Measurements from ENCODE around the gene ELAVL3.
"Not testable (repeated sequence)": the region's sequence is repeated elsewhere in the genome, so short reads cannot be mapped to it uniquely, and the experiment has no call there.

DNA sequence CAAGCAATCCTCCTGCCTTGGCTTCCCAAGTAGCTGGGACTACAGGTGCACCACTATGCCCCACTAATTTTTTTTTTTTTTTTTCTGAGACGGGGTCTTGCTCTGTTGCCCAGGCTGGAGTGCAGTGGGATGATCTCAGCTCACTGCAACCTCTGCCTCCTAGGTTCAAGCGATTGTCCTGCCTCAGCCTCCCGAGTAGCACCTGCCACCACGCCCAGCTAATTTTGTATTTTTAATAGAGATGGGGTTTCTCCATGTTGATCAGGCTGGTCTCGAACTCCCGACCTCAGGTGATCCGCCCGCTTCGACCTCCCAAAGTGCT, 25.7 kb downstream of the ELAVL3 start:
- not testable (repeated sequence) for TF ChIP-seq POLR2A (IDR thresholded peaks at IDR 0.05)
- TF ChIP-seq, protein P1, sequence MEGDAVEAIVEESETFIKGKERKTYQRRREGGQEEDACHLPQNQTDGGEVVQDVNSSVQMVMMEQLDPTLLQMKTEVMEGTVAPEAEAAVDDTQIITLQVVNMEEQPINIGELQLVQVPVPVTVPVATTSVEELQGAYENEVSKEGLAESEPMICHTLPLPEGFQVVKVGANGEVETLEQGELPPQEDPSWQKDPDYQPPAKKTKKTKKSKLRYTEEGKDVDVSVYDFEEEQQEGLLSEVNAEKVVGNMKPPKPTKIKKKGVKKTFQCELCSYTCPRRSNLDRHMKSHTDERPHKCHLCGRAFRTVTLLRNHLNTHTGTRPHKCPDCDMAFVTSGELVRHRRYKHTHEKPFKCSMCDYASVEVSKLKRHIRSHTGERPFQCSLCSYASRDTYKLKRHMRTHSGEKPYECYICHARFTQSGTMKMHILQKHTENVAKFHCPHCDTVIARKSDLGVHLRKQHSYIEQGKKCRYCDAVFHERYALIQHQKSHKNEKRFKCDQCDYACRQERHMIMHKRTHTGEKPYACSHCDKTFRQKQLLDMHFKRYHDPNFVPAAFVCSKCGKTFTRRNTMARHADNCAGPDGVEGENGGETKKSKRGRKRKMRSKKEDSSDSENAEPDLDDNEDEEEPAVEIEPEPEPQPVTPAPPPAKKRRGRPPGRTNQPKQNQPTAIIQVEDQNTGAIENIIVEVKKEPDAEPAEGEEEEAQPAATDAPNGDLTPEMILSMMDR (IDR thresholded peaks at IDR 0.05) = not testable (repeated sequence)
